Measurements from ENCODE around the gene SIGLEC14. TPM values are rescaled to one million over a fixed set of nuclear protein-coding genes. Genes with fewer than 3 reads are reported as not detected.

Gene SIGLEC14
- total and polyA plus RNA-seq, 9 donors: 0.11 to 4.1 (median 0.83) TPM; not detected in 2

DNA sequence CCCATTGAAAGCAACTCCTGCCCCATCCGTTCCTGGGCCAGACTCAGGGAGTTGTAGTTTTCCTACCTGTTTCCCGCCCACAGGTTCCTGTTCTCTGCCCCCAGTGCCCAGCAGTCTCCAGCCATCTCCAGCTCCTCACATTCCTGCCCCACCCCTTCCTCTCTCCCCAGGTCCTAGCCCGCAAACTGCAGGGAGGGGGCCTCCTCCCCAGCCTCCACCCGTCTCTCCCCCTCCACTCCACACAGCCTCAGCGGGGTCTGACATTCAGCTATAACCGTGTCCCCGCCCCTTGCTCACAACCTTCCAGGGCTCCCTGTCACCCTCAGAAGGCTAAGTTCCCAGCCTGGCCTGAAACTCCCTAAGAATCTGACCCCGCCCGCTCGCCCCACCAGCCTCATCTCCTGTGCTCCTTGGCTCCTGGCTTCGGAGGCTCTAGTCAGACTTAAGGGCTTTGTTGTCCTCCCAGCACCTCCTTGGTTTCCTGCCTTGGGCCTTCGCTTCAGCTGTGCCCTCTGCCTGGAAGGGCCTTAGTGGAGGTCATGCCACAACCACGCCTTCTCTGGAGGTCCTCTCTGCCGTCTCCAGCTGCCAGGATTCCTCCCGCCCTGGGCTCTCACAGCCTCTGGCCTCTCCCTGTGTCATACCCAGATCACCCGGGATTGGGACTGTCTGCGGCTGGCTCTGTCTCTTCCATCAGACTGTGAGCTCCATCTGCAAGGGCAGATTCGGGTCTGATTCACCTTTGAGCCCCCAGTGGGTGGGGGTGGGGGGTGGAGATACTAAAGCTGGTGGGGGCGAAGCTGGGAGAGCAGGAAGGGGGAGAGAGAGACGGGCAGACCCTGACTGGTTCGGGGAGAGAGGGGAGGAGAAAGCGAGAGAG is 41.4 kb upstream of the SIGLEC14 start:
- TF ChIP-seq POLR2A (IDR thresholded peaks at IDR 0.05): no peak
- TF ChIP-seq EP300 (IDR thresholded peaks at IDR 0.05): no peak
- TF ChIP-seq, protein P1, sequence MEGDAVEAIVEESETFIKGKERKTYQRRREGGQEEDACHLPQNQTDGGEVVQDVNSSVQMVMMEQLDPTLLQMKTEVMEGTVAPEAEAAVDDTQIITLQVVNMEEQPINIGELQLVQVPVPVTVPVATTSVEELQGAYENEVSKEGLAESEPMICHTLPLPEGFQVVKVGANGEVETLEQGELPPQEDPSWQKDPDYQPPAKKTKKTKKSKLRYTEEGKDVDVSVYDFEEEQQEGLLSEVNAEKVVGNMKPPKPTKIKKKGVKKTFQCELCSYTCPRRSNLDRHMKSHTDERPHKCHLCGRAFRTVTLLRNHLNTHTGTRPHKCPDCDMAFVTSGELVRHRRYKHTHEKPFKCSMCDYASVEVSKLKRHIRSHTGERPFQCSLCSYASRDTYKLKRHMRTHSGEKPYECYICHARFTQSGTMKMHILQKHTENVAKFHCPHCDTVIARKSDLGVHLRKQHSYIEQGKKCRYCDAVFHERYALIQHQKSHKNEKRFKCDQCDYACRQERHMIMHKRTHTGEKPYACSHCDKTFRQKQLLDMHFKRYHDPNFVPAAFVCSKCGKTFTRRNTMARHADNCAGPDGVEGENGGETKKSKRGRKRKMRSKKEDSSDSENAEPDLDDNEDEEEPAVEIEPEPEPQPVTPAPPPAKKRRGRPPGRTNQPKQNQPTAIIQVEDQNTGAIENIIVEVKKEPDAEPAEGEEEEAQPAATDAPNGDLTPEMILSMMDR (IDR thresholded peaks at IDR 0.05): no peak
- intact Hi-C loops (cut with DNase I): no loop called here
- WGBS, 3 donors: 4 to 5% (median 4%) methylated on average over 22 of the region's 22 CpGs
- DNase-seq: peak; percentile 71 to 79 (median 77)
- H3K9me3 ChIP-seq: no peaks in the 10 kb centered on the region
- H3K4me1 ChIP-seq (ENCODE audit: insufficient read depth): peaks cover 5% of the 10 kb centered on the region
- peak overlapping the region; percentile 95 for H3K4me3 ChIP-seq
- H3K27me3 ChIP-seq: no peaks in the 10 kb centered on the region
- no peaks in the 10 kb centered on the region for H3K36me3 ChIP-seq
- H3K27ac ChIP-seq: peak overlapping the region; percentile 99

DNA sequence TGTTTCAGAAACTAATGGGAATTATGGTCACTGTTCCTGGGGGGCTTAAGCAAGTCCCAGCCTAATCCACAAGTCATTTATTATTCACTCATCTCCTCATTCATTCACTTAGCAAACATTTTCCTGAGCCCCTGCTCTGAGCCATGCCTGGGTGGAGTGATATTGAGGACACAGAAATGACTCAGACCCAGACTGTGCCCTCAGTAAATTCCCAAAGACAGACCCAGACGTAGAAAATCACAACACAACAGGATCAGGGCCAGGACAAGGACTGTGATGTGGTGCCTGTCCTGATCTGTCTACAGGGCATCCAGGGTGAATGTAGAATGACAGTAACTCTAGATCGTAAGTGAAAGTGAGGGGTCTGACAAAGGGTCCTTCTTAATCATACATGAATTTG is 39.5 kb upstream of the SIGLEC14 start:
- no peak for DNase-seq
- TF ChIP-seq EP300 (IDR thresholded peaks at IDR 0.05): no peak
- TF ChIP-seq POLR2A (IDR thresholded peaks at IDR 0.05): no peak
- TF ChIP-seq, protein P1 (IDR thresholded peaks at IDR 0.05): no peak
- peaks cover 3% of the 10 kb centered on the region for H3K4me1 ChIP-seq (ENCODE audit: insufficient read depth)
- H3K36me3 ChIP-seq: no peaks in the 10 kb centered on the region
- intact Hi-C loops (cut with DNase I): no loop called here
- WGBS, 3 donors: 68 to 77% (median 71%) methylated on average over 2 of the region's 2 CpGs
- H3K27ac ChIP-seq: peak overlapping the region in 1 of 2 donors; percentile 27
- no peaks in the 10 kb centered on the region for H3K9me3 ChIP-seq
- no peaks in the 10 kb centered on the region for H3K27me3 ChIP-seq
- no peak overlapping the region for H3K4me3 ChIP-seq

DNA sequence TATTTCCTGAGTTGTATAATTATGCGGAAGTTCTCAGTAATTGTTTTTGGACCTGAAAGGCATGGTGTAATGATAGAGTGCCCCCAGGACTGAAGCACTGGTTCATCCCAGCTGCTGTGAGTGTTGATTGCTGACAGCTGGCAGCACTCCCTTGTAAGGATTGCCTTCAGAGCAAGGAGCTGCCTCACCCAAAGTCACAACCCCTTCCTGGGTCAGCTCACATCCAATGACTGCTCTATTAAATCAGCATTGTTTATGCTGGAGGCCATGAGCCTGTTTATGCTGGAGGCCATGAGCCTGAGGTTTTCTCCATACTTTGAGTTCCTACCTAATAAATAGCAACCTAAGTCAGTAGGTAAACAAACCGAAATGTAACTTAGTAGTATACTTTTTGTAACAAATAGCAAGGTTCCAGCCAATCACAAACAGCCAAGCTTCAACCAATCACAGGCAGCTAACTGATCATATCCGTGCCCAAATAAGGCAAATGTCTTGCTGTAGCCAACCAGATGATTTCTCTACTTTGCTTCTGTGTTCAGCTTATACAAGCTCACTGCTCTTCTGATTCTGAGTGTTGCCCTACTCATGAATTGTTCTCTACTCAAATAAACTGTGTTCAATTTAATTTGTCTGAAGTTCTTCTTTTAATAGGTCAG is 34.8 kb upstream of the SIGLEC14 start:
- peak in 1 of 5 donors; percentile 29 for DNase-seq
- Histone ChIP-seq H3K4me1 (ENCODE audit: insufficient read depth) (peaks cover 2% of the 10 kb centered on the region), H3K9me3 (no peaks in the 10 kb centered on the region), H3K4me3 (no peak overlapping the region), H3K36me3 (no peaks in the 10 kb centered on the region), H3K27me3 (no peaks in the 10 kb centered on the region), H3K27ac (no peak overlapping the region)
- WGBS, 3 donors: 47 to 60% (median 48%) methylated on average over 3 of the region's 3 CpGs
- intact Hi-C loops (cut with DNase I): no loop called here
- TF ChIP-seq, protein P1 (IDR thresholded peaks at IDR 0.05): no peak
- no peak for TF ChIP-seq EP300 (IDR thresholded peaks at IDR 0.05)
- TF ChIP-seq POLR2A (IDR thresholded peaks at IDR 0.05): no peak

DNA sequence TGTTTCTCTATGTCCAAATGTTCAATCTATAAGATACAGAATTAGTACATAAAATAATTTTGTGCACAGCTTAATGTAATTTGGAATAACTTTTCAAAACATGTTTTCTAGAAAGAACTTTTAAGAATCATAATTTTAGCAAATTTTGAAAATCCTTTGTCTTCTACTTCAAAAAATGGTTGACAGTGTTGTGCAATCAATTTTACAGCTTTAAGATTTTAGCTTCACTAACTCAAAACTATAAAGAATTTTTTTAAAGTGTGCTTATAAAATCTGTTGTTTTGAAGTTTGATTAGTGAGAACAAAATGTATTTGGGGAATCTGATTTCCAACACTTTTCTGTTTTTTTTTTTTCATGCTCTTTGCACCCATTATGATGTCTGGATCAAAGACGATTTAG is 33.8 kb upstream of the SIGLEC14 start:
- no peak for TF ChIP-seq EP300 (IDR thresholded peaks at IDR 0.05)
- no peak for TF ChIP-seq POLR2A (IDR thresholded peaks at IDR 0.05)
- TF ChIP-seq, protein P1 (IDR thresholded peaks at IDR 0.05): no peak
- no peaks in the 10 kb centered on the region for H3K27me3 ChIP-seq
- H3K4me3 ChIP-seq: no peak overlapping the region
- H3K4me1 ChIP-seq (ENCODE audit: insufficient read depth): peaks cover 2% of the 10 kb centered on the region
- H3K27ac ChIP-seq: no peak overlapping the region
- no peaks in the 10 kb centered on the region for H3K9me3 ChIP-seq
- no peaks in the 10 kb centered on the region for H3K36me3 ChIP-seq
- 62 to 70% (median 64%) methylated on average over 1 of the region's 1 CpG for WGBS, 3 donors
- no peak for DNase-seq
- intact Hi-C loops (cut with DNase I): no loop called here
